ENCODE results near the gene ACKR3.

ACKR3 gene

GRCh38 chr2:236629961-236630872, 60.6 kb downstream of the ACKR3 start:
- no peak for DNase-seq (ENCODE audit: low read depth in 2 of 2)

- no peak for DNase-seq (ENCODE audit: low read depth in 2 of 2)
These were observed 61.7 kb downstream of the ACKR3 start for GRCh38 chr2:236631281-236631855.

GRCh38 chr2:236631856-236632291, 62.2 kb downstream of the ACKR3 start:
- no peak for DNase-seq (ENCODE audit: low read depth in 2 of 2)

Measured in activated CD8-positive, alpha-beta memory T cell treated with anti-CD3 and anti-CD28 coated beads for 4 hours (primary cell).